HepG2 (cell line): ENCODE measurements around the gene ANKS1A. TPM values are rescaled to one million over a fixed set of nuclear protein-coding genes. Genes with fewer than 3 reads are reported as not detected.
A peak's percentile ranks its signal among the peaks of the same experiment; 100 is the strongest.

Source experiments
- KDM1A ChIP-seq: IDR thresholded peaks from 2 replicates; pipeline ENCODE4 v1.6.1; 2016; ENCODE audit warnings: missing compliant biosample characterization
- KLF11 ChIP-seq: IDR thresholded peaks from 2 replicates; pipeline ENCODE4 v1.6.1; 2016; ENCODE audit warnings: missing compliant biosample characterization
- MAFK ChIP-seq, 2 experiments: IDR thresholded peaks in 1 of 2; conservative IDR thresholded peaks in 1 of 2; 2 replicates each; pipeline ENCODE4 v1.6.1; 2011; ENCODE audit warnings: improper control_type of control experiment in 2 of 2, low read length in 2 of 2
- MTF1 ChIP-seq: sonication (generic); formaldehyde crosslinking; IDR thresholded peaks from 2 replicates; pipeline ENCODE4 v1.5.0; 2020; ENCODE audit warnings: missing genetic modification reagents
- PRPF4 ChIP-seq: fragments of 200-400 bp; formaldehyde crosslinking; IDR thresholded peaks from 2 replicates; pipeline ENCODE4 v1.6.1; 2016; ENCODE audit warnings: low read length, low read depth; ENCODE audit not compliant: poor library complexity, severe bottlenecking
- REPIN1 ChIP-seq: sonication (generic); formaldehyde crosslinking; IDR thresholded peaks from 2 replicates; pipeline ENCODE4 v1.8.0; 2022; ENCODE audit warnings: missing genetic modification reagents, low read depth, mild to moderate bottlenecking, borderline replicate concordance
- SIX1 ChIP-seq: sonication (generic); formaldehyde crosslinking; IDR thresholded peaks from 2 replicates; pipeline ENCODE4 v1.4.0; 2020; ENCODE audit warnings: missing genetic modification reagents, borderline replicate concordance
- SYNCRIP ChIP-seq: fragments of 200-400 bp; formaldehyde crosslinking; IDR thresholded peaks from 2 replicates; pipeline ENCODE4 v1.6.1; 2018; ENCODE audit warnings: mild to moderate bottlenecking, low read depth, low read length; ENCODE audit not compliant: insufficient read depth
- TEAD2 ChIP-seq: sonication (generic); formaldehyde crosslinking; IDR thresholded peaks from 2 replicates; pipeline ENCODE4 v1.9.0; 2021; ENCODE audit warnings: missing genetic modification reagents
- ZFP36L1 ChIP-seq: sonication (generic); formaldehyde crosslinking; IDR thresholded peaks from 2 replicates; pipeline ENCODE4 v1.8.0; 2022; ENCODE audit warnings: mild to moderate bottlenecking, missing genetic modification reagents, moderate library complexity
- ZNF569 ChIP-seq: sonication (generic); formaldehyde crosslinking; IDR thresholded peaks from 2 replicates; pipeline ENCODE4 v1.5.0; 2020; ENCODE audit warnings: mild to moderate bottlenecking, missing genetic modification reagents, moderate library complexity, borderline replicate concordance
- ZNF678 ChIP-seq: sonication (generic); formaldehyde crosslinking; IDR thresholded peaks from 2 replicates; pipeline ENCODE4 v1.4.0; 2020; ENCODE audit warnings: mild to moderate bottlenecking, missing genetic modification reagents
- ZNF749 ChIP-seq: sonication (generic); formaldehyde crosslinking; IDR thresholded peaks from 2 replicates; pipeline ENCODE4 v1.8.0; 2022; ENCODE audit warnings: mild to moderate bottlenecking, missing genetic modification reagents, moderate library complexity, borderline replicate concordance
- ZSCAN22 ChIP-seq: sonication (generic); formaldehyde crosslinking; IDR thresholded peaks from 2 replicates; pipeline ENCODE4 v1.4.0; 2020; ENCODE audit warnings: mild to moderate bottlenecking, missing genetic modification reagents
- ZSCAN31 ChIP-seq: sonication (generic); formaldehyde crosslinking; IDR thresholded peaks from 2 replicates; pipeline ENCODE4 v1.5.0; 2020; ENCODE audit warnings: low read depth, mild to moderate bottlenecking, missing genetic modification reagents
- polyA plus RNA-seq, 8 experiments: library from polyadenylated mRNA; depleted of rRNA in 3 of 8; stranded (reverse) in 7 of 8; unstranded in 1 of 8; fragments of >200 nt; fragmentation: Illumina TruSeq in 4 of 8; extraction: Trizol in 4 of 8; gene quantifications; 2 replicates each; pipeline versions ENCODE4 v1.2.1 to v1.2.3, GENCODE V29; 2011 to 2016; ENCODE audit warnings: low read depth in 4 of 8, missing spikeins in 1 of 8, mixed read lengths in 1 of 8; ENCODE audit not compliant: insufficient read depth in 1 of 8
- total RNA-seq, 5 experiments: library from RNA; depleted of rRNA; stranded (reverse); fragments of >200 nt; fragmentation: Illumina TruSeq; extraction: Trizol; gene quantifications; 2 replicates each; pipeline ENCODE4 v1.2.3, GENCODE V29; 2016; ENCODE audit warnings: low read depth in 1 of 5
- TF ChIP-seq, protein P1 (sequence below): sonication (generic); formaldehyde crosslinking; IDR thresholded peaks from 2 replicates; pipeline ENCODE4 v1.5.1; 2020; ENCODE audit warnings: mild to moderate bottlenecking, missing genetic modification reagents
- TF ChIP-seq, protein P2 (sequence below): sonication (generic); formaldehyde crosslinking; IDR thresholded peaks from 2 replicates; pipeline ENCODE4 v1.5.0; 2020; ENCODE audit warnings: missing genetic modification reagents
- TF ChIP-seq, protein P3 (sequence below): sonication (generic); formaldehyde crosslinking; IDR thresholded peaks from 2 replicates; pipeline ENCODE4 v1.4.0; 2020; ENCODE audit warnings: mild to moderate bottlenecking, low read depth, missing genetic modification reagents
- TF ChIP-seq, protein P4 (sequence below): sonication (generic); formaldehyde crosslinking; IDR thresholded peaks from 2 replicates; pipeline ENCODE4 v1.8.0; 2022; ENCODE audit warnings: mild to moderate bottlenecking, missing genetic modification reagents, moderate library complexity

ANKS1A gene
- total and polyA plus RNA-seq, 2 of the 13 experiments (the other 11 are each of a cell fraction or from before 2014, with no cell fraction given), result 7.2 to 15.1 TPM

DNA sequence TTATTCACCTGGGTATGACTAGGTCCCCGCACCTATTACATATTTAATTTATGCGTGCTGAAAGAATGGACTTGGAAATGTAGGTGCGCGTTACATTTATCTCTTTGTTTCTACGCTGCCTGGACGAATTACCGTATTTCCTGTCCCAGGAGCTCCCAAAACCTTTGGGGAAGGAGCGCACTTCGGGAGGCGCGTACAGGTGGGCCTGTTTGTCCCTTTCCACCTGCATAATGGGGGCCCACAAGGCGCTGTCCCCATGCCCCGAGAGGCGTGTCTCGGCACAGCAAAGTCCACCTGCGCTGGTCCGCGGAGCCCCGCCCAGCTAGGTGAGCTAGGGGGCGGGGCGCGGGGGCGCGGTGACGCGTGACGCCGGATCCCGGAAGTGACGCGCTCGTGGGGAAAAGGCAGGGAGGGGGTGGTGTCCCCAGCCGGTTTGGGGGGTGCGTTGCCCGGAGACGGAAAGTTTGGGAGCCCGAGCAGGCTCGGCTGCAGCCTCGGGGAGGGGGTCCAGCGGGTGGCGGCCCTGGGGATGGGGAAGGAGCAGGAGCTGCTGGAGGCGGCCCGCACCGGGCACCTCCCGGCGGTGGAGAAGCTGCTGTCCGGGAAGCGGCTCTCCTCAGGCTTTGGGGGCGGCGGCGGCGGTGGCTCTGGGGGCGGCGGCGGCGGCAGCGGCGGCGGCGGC is at the start of gene ANKS1A (continued):
- TF ChIP-seq, protein P1, sequence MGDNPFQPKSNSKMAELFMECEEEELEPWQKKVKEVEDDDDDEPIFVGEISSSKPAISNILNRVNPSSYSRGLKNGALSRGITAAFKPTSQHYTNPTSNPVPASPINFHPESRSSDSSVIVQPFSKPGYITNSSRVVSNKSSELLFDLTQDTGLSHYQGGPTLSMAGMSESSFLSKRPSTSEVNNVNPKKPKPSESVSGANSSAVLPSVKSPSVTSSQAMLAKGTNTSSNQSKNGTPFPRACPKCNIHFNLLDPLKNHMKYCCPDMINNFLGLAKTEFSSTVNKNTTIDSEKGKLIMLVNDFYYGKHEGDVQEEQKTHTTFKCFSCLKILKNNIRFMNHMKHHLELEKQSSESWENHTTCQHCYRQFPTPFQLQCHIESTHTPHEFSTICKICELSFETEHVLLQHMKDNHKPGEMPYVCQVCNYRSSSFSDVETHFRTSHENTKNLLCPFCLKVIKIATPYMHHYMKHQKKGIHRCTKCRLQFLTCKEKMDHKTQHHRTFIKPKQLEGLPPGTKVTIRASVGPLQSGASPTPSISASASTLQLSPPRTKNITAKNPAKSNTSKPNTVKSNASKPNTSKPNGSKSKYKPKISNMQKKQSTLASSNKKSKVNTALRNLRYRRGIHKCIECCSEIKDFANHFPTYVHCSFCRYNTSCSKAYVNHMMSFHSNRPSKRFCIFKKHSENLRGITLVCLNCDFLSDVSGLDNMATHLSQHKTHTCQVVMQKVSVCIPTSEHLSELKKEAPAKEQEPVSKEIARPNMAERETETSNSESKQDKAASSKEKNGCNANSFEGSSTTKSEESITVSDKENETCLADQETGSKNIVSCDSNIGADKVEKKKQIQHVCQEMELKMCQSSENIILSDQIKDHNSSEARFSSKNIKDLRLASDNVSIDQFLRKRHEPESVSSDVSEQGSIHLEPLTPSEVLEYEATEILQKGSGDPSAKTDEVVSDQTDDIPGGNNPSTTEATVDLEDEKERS (CRISPR knock-in tag), result peak; percentile 46; the same call in 1 of the 2 replicates
- TF ChIP-seq ZFP36L1 (CRISPR knock-in tag) (no peak), ZNF569 (CRISPR knock-in tag) (no peak), KDM1A (no peak), ZNF678 (0 out of 2 replicates have a peak, but pooled peaks have one; percentile 33), PRPF4 (no peak), SYNCRIP (no peak), ZSCAN22 (CRISPR knock-in tag) (no peak), ZNF749 (no peak), TEAD2 (CRISPR knock-in tag) (no peak), MAFK (conservative IDR thresholded peaks at IDR 0.05 in 1 of 2, IDR thresholded peaks at IDR 0.05 in 1 of 2; ENCODE audit: low read length in 2 of 2) (no peak), KLF11 (CRISPR knock-in tag) (no peak), REPIN1 (CRISPR knock-in tag) (peak; percentile 87), SIX1 (CRISPR knock-in tag) (0 out of 2 replicates have a peak, but pooled peaks have one; percentile 23), MTF1 (no peak), ZSCAN31 (CRISPR knock-in tag) (0 out of 2 replicates have a peak, but pooled peaks have one; percentile 36)
- TF ChIP-seq, protein P2, sequence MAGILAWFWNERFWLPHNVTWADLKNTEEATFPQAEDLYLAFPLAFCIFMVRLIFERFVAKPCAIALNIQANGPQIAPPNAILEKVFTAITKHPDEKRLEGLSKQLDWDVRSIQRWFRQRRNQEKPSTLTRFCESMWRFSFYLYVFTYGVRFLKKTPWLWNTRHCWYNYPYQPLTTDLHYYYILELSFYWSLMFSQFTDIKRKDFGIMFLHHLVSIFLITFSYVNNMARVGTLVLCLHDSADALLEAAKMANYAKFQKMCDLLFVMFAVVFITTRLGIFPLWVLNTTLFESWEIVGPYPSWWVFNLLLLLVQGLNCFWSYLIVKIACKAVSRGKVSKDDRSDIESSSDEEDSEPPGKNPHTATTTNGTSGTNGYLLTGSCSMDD (CRISPR knock-in tag), result no peak
- TF ChIP-seq, protein P3, sequence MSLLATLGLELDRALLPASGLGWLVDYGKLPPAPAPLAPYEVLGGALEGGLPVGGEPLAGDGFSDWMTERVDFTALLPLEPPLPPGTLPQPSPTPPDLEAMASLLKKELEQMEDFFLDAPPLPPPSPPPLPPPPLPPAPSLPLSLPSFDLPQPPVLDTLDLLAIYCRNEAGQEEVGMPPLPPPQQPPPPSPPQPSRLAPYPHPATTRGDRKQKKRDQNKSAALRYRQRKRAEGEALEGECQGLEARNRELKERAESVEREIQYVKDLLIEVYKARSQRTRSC (CRISPR knock-in tag), result no peak
- TF ChIP-seq, protein P4, sequence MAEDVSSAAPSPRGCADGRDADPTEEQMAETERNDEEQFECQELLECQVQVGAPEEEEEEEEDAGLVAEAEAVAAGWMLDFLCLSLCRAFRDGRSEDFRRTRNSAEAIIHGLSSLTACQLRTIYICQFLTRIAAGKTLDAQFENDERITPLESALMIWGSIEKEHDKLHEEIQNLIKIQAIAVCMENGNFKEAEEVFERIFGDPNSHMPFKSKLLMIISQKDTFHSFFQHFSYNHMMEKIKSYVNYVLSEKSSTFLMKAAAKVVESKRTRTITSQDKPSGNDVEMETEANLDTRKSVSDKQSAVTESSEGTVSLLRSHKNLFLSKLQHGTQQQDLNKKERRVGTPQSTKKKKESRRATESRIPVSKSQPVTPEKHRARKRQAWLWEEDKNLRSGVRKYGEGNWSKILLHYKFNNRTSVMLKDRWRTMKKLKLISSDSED (CRISPR knock-in tag), result no peak
